Adrenal gland (tissue), 12 donors: ENCODE data around the gene POU2F3. TPM values are rescaled to one million over a fixed set of nuclear protein-coding genes. Genes with fewer than 3 reads are reported as not detected.
A peak's percentile ranks its signal among the peaks of the same experiment; 100 is the strongest.

Source experiments
- DNase-seq, 7 donors: peaks; one replicate each; pipeline ENCODE4 v3.0.0-alpha.2; 2019 to 2020
- H3K27ac ChIP-seq, 5 donors: fragments of 200-600 bp; sonication (generic) in 4 of 5; 1 replicate in 3 of 5; 2 replicates in 2 of 5; pipeline versions ENCODE4 v1.5.1 to v1.8.0; 2016 to 2020; ENCODE audit warnings: mild to moderate bottlenecking in 1 of 5
- H3K27me3 ChIP-seq: fragments of 200-600 bp; 2 replicates; pipeline ENCODE4 v1.8.0; 2021
- H3K36me3 ChIP-seq, 2 donors: fragments of 200-600 bp; replicated peaks in 1 of 2; 1 replicate in 1 of 2; 2 replicates in 1 of 2; pipeline versions ENCODE4 v1.5.1 to v1.8.0; 2018 to 2022
- H3K4me1 ChIP-seq, 2 donors: fragments of 200-600 bp; replicated peaks in 1 of 2; 1 replicate in 1 of 2; 2 replicates in 1 of 2; pipeline versions ENCODE4 v1.5.1 to v1.8.0; 2018 to 2021
- H3K4me3 ChIP-seq, 4 donors: fragments of 200-600 bp; sonication (generic) in 3 of 4; one replicate each; pipeline ENCODE4 v1.5.1; 2016 to 2018
- H3K9me3 ChIP-seq, 3 donors: fragments of 200-600 bp; sonication (generic) in 1 of 3; replicated peaks in 1 of 3; 1 replicate in 2 of 3; 2 replicates in 1 of 3; pipeline versions ENCODE4 v1.5.1 to v1.8.0; 2016 to 2021
- POLR2A ChIP-seq, 2 donors: fragments of 450-650 bp; IDR thresholded peaks; one replicate each; pipeline ENCODE4 v1.6.1; 2017; ENCODE audit warnings: antibody characterized with exemption in 2 of 2, mild to moderate bottlenecking in 2 of 2, moderate library complexity in 1 of 2
- WGBS, 4 donors: extraction: QIAGEN DNeasy Blood & Tissue Kit in 2 of 4; methylation state at CpG; one replicate each; pipeline versions ENCODE4 v1.1.5 to v1.1.7; 2013 to 2017; 5-methylcytosine and 5-hydroxymethylcytosine counted together
- intact Hi-C, 2 donors: fragments of 100-400 bp; cut with DNase I; formaldehyde crosslinking; loops; one replicate each; pipeline versions ENCODE4 v1.14.1 to v1.15.0; 2022 to 2023
- polyA plus RNA-seq, 3 donors: library from polyadenylated mRNA; stranded (reverse); fragments of 200-250 nt in 2 of 3; fragments of 350-450 nt in 1 of 3; fragmentation: Illumina TruSeq in 1 of 3; extraction: RNeasy Lipid Tissue Mini Kit (QIAGEN cat#74804) in 1 of 3; gene quantifications; one replicate each; pipeline ENCODE4 v1.2.3, GENCODE V29; 2013 to 2014
- total RNA-seq, 9 donors: library from RNA; depleted of rRNA in 4 of 9; stranded (reverse); fragments of >200 nt in 4 of 9; fragments of 120-200 nt in 1 of 9; fragmentation: NEBNext Ultra II Directional in 1 of 9; extraction: Animal tissue kit (Norgen Biotek cat#: 25700) in 1 of 9; gene quantifications; one replicate each; pipeline versions ENCODE4 v1.1.0 to v1.2.4, GENCODE V29; 2013 to 2023
- TF ChIP-seq, protein P1 (sequence below), 6 experiments: fragments of 450-650 bp in 4 of 6; fragments of 200-600 bp in 2 of 6; sonication (generic) in 1 of 6; IDR thresholded peaks; 1 replicate in 5 of 6; 2 replicates in 1 of 6; pipeline versions ENCODE4 v1.5.1 to v1.8.0; 2016 to 2021; ENCODE audit warnings: antibody characterized with exemption in 6 of 6, mild to moderate bottlenecking in 2 of 6, moderate library complexity in 1 of 6
- donor health status: healthy with polysubstance abuse.
- donor health status: Bipolar disorder and iron deficiency.
- donor health status: DM: yes; HTN: yes; CAD: no.
- donor health status: DM: no; HTN: no; CAD: no.
- donor health status: DM: no; HTN: no; CAD: no.
- donor health status: DM: yes; HTN: yes; CAD: no.

POU2F3 gene
- total and polyA plus RNA-seq, 12 donors: 0.07 to 1.4 (median 0.17) TPM; not detected in 3

DNA sequence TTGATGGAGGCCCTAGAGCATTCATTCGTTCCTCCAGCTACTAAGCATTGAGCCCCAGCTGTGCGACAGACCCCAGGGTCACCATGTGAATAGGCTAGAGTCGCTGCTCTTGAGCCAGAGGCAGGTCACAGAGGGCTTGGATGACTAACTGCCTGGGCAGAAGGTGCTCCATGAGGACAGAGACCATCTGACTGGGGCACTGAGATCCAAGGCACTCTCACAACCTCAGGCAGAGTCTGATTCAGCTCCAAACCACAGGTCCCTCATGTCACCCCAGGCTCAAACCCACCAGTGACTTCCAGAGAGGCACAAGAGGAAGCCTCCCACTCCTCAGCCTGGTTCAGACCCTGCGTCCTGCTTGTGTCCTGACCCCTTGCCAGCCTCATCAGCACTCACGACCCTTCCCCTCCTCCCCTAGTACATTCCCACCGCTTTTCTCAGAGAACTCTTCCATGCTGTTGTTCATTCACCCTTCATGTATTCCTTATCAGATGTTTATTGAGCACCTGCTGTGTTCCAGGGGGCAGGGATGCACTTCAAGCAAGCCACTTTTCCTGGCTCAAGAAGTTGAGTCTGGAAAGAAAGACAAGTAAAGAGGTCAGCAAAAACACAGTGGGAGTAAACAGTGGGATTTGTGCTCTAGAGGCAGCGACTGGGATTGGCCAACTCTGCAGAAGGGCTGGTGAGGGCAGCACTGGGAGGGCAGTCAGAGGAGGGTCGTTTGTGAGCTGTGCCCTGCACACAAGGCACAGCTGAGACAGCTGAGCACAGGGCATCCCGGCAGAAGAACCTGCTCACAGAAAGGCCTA lies 19.8 kb upstream of the POU2F3 start:
- Histone ChIP-seq H3K4me3 (no peak overlapping the region), H3K27me3 (no peaks in the 10 kb centered on the region), H3K9me3 (no peaks in the 10 kb centered on the region), H3K36me3 (no peaks in the 10 kb centered on the region), H3K4me1 (peaks cover 46 to 79% of the 10 kb centered on the region in 2 donors), H3K27ac (peak overlapping the region in 3 of 5 donors; percentile 84 to 90 (median 86))
- WGBS, 4 donors: 55 to 72% (median 59%) methylated on average over 6 to 9 of the region's 9 CpGs
- intact Hi-C loops: no loop called here
- TF ChIP-seq POLR2A (IDR thresholded peaks at IDR 0.05): no peak
- TF ChIP-seq, protein P1, sequence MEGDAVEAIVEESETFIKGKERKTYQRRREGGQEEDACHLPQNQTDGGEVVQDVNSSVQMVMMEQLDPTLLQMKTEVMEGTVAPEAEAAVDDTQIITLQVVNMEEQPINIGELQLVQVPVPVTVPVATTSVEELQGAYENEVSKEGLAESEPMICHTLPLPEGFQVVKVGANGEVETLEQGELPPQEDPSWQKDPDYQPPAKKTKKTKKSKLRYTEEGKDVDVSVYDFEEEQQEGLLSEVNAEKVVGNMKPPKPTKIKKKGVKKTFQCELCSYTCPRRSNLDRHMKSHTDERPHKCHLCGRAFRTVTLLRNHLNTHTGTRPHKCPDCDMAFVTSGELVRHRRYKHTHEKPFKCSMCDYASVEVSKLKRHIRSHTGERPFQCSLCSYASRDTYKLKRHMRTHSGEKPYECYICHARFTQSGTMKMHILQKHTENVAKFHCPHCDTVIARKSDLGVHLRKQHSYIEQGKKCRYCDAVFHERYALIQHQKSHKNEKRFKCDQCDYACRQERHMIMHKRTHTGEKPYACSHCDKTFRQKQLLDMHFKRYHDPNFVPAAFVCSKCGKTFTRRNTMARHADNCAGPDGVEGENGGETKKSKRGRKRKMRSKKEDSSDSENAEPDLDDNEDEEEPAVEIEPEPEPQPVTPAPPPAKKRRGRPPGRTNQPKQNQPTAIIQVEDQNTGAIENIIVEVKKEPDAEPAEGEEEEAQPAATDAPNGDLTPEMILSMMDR (IDR thresholded peaks at IDR 0.05): peak in 1 of 6 experiments; percentile 8
- peak in 4 of 7 donors; percentile 64 to 75 (median 72) for DNase-seq

DNA sequence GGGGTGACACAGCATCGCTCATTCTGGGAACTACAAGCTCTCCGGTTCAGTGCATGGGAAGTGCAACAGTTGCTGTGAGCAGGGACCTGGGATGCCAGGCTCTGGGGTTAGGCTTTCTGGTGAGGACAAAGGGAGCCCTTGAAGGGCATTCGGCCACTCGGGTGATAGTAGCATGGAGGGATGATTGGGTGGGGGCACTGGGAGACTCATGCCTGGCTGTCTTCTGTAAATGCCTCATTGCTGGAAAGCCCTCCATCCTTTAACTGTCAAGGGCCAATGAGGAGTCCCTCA lies 19.2 kb upstream of the POU2F3 start:
- TF ChIP-seq, protein P1 (IDR thresholded peaks at IDR 0.05): no peak
- TF ChIP-seq POLR2A (IDR thresholded peaks at IDR 0.05): no peak
- DNase-seq: no peak
- Histone ChIP-seq H3K27ac (peak overlapping the region in 2 of 5 donors; percentile 86 to 90), H3K36me3 (no peaks in the 10 kb centered on the region), H3K27me3 (no peaks in the 10 kb centered on the region), H3K4me1 (peaks cover 45 to 79% of the 10 kb centered on the region in 2 donors), H3K4me3 (no peak overlapping the region), H3K9me3 (no peaks in the 10 kb centered on the region)
- 77 to 89% (median 84%) methylated on average over 2 to 4 of the region's 4 CpGs for whole genome bisulfite sequencing, 4 donors
- intact Hi-C loops: no loop called here

DNA sequence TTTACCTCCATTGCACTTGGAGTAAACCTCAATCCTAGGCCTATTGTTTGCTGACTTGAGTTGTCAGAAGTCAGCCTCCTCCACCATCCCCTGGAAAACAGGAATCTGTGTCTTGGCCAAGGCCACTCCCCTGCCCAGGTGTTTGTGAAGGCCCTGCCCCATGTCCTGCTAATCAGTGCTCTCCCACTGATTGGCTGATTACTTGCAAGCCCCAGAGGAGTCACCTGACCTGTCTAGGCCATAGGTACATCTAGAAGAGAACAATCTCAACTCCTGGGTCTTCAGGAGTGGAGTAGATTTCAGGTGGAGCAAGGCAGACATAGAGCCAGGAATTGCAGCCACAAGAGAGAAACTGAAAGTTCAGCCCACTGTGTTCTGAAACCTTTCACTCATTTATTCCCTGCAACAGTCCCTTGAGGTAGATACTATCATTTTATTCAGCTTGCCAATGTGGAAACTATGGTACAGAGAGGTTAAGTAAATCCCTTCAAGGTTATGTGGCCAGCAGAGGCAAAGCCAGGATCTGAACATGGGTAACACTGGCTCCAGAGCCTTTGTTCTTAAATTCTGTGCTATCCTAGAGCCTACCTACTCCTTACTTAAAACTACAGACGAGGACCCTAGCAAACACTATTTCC lies 18.7 kb upstream of the POU2F3 start:
- no peak for DNase-seq
- intact Hi-C loops: no loop called here
- H3K4me1 ChIP-seq: peaks cover 39 to 74% of the 10 kb centered on the region in 2 donors
- WGBS, 4 donors: 88 to 100% (median 91%) methylated on average over 1 of the region's 1 CpG
- no peak overlapping the region for H3K4me3 ChIP-seq
- no peaks in the 10 kb centered on the region for H3K36me3 ChIP-seq
- no peaks in the 10 kb centered on the region for H3K27me3 ChIP-seq
- H3K9me3 ChIP-seq: no peaks in the 10 kb centered on the region
- H3K27ac ChIP-seq: peak overlapping the region in 1 of 5 donors; percentile 90
- TF ChIP-seq, protein P1 (IDR thresholded peaks at IDR 0.05): no peak
- no peak for TF ChIP-seq POLR2A (IDR thresholded peaks at IDR 0.05)

DNA sequence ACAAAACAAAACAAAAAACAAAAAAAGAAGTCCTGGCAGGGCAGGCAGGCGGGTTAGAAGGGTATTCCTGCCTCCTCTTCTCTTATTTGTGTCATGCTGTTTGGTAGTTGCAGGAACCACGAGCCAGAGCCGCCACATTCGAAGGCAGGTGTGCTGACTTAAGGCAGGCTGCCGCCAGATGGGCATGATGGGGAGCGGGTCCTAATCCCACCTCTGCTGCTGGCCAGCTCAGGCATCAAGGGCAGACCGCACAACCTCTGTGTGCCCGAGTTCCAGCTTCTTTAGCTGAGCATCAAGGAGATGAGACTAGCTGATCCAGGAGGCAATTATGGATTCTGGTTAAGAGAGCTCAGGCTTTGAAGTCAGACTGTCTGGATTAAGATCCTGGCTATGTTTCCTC lies 17.0 kb upstream of the POU2F3 start:
- Histone ChIP-seq H3K27me3 (no peaks in the 10 kb centered on the region), H3K27ac (peak overlapping the region in 1 of 5 donors; percentile 2), H3K36me3 (no peaks in the 10 kb centered on the region), H3K9me3 (no peaks in the 10 kb centered on the region), H3K4me3 (no peak overlapping the region), H3K4me1 (peaks cover 29 to 58% of the 10 kb centered on the region in 2 donors)
- DNase-seq: no peak
- intact Hi-C loops: no loop called here
- 84 to 96% (median 89%) methylated on average over 8 of the region's 8 CpGs for WGBS, 4 donors
- no peak for TF ChIP-seq POLR2A (IDR thresholded peaks at IDR 0.05)
- TF ChIP-seq, protein P1 (IDR thresholded peaks at IDR 0.05): no peak
